Ascending aorta (tissue), 2 donors: ENCODE data around the gene MYOD1. TPM values are rescaled to one million over a fixed set of nuclear protein-coding genes. Genes with fewer than 3 reads are reported as not detected.

Experiments
- DNase-seq, 2 donors: peaks; one replicate each; pipeline ENCODE4 v3.0.0-alpha.2; 2019; ENCODE audit warnings: low spot score in 2 of 2
- H3K27ac ChIP-seq, 2 donors: fragments of 200-600 bp; sonication (generic); one replicate each; pipeline ENCODE4 v1.5.1; 2016 to 2017; ENCODE audit warnings: mild to moderate bottlenecking in 1 of 2
- H3K27me3 ChIP-seq: fragments of 200-600 bp; sonication (generic); one replicate; pipeline ENCODE4 v1.5.1; 2017
- H3K36me3 ChIP-seq, 2 donors: fragments of 200-600 bp; sonication (generic); one replicate each; pipeline ENCODE4 v1.5.1; 2016
- H3K4me1 ChIP-seq, 2 donors: fragments of 200-600 bp; sonication (generic); one replicate each; pipeline ENCODE4 v1.5.1; 2016 to 2017; ENCODE audit warnings: mild to moderate bottlenecking in 1 of 2
- H3K4me3 ChIP-seq, 2 donors: fragments of 200-600 bp; sonication (generic); one replicate each; pipeline ENCODE4 v1.5.1; 2016 to 2017; ENCODE audit warnings: mild to moderate bottlenecking in 1 of 2
- H3K9me3 ChIP-seq, 2 donors: fragments of 200-600 bp; sonication (generic); one replicate each; pipeline ENCODE4 v1.5.1; 2016
- CTCF ChIP-seq, 3 experiments: fragments of 200-600 bp in 2 of 3; fragments of 450-650 bp in 1 of 3; sonication (generic) in 2 of 3; IDR thresholded peaks; one replicate each; pipeline ENCODE4 v1.5.1; 2016 to 2019; ENCODE audit warnings: antibody characterized with exemption in 3 of 3, mild to moderate bottlenecking in 1 of 3, moderate library complexity in 1 of 3
- intact Hi-C: fragments of 100-400 bp; cut with DNase I; formaldehyde crosslinking; loops from one replicate; pipeline ENCODE4 v1.15.1; 2023
- total RNA-seq: library from RNA; depleted of rRNA; stranded (reverse); fragments of >200 nt; gene quantifications from one replicate; pipeline ENCODE4 v1.1.0, GENCODE V29; 2016

The MYOD1 gene
- total RNA-seq, 1 donor from 2014 or later, result not detected

DNA sequence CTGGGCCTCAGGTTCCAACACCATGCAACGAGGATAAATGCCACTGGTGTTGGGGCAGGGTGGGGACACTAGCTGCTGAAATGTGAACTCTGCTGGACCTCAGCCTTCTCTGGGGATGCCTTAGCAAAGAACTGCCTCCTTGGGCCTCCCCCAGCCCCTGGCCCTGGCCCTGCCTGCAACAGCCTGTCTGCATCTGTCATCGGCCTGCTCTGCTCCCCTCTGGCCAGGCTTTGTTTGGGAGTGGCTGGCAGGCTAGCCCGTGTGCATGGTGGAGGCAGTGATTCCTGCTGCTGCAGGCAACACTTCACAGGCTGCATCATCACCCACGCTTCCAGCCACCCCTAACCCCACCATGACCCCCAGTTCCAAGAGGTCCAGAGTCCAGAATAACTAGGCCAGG lies 11.5 kb upstream of the MYOD1 start:
- no peak for TF ChIP-seq CTCF (IDR thresholded peaks at IDR 0.05)
- no peak for DNase-seq
- intact Hi-C loops, result no loop called here

DNA sequence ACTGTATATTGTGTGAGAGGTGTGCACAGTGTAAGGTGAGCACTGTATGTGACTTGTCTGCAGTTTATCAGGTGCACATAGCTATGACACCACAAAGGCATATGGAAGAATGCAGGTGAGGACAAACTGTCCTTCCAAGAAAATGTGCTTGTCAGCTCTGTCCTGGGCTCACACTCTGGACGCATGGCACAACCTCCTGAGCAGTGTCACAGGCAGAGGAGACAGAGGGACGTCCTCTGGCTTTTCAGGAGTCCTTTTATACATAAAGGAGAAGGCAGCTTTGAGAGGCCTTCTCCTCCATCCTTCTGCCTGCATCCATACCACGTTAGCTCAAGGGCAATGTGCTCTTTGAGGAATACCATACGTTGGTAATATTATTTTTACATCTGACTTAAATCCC lies 7.5 kb upstream of the MYOD1 start:
- H3K27me3 ChIP-seq, result no peaks in the 10 kb centered on the region
- no peak for DNase-seq
- H3K9me3 ChIP-seq, result no peaks in the 10 kb centered on the region
- TF ChIP-seq CTCF (IDR thresholded peaks at IDR 0.05), result no peak
- no peak overlapping the region for H3K27ac ChIP-seq
- intact Hi-C loops, result no loop called here
- H3K4me1 ChIP-seq, result no peaks in the 10 kb centered on the region
- no peak overlapping the region for H3K4me3 ChIP-seq
- no peaks in the 10 kb centered on the region for H3K36me3 ChIP-seq

More for the DNA sequence above, 11.5 kb upstream of the MYOD1 start:
- Histone ChIP-seq H3K4me1 (no peaks in the 10 kb centered on the region), H3K27ac (no peak overlapping the region), H3K4me3 (no peak overlapping the region), H3K27me3 (no peaks in the 10 kb centered on the region), H3K36me3 (no peaks in the 10 kb centered on the region), H3K9me3 (no peaks in the 10 kb centered on the region)

DNA sequence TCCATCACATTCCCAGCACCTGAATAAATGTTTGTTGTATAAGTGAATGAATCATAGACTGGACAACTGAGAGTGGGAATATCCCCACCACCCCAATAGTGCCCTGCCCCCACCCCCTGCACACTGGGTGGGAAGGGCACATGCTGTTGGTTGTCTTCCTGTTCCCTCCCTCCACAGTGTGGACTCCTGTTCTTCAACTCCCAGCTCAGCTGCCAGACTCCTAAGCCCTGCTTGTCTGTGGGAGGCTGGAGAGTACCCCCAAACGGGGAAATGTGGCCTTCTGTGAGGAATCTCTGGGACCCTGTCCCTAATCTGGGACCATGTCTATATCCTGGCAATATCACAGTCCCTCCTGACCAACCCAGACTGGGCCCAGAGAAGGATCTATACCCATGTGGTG lies 5.5 kb upstream of the MYOD1 start:
- Histone ChIP-seq H3K4me3 (no peak overlapping the region), H3K4me1 (no peaks in the 10 kb centered on the region), H3K9me3 (no peaks in the 10 kb centered on the region), H3K27me3 (no peaks in the 10 kb centered on the region), H3K27ac (no peak overlapping the region), H3K36me3 (no peaks in the 10 kb centered on the region)
- TF ChIP-seq CTCF (IDR thresholded peaks at IDR 0.05), result no peak
- intact Hi-C loops, result no loop called here
- no peak for DNase-seq

- no peak for DNase-seq
- intact Hi-C loops, result no loop called here
- no peaks in the 10 kb centered on the region for H3K27me3 ChIP-seq
- H3K4me1 ChIP-seq, result no peaks in the 10 kb centered on the region
- no peak overlapping the region for H3K27ac ChIP-seq
- H3K36me3 ChIP-seq, result no peaks in the 10 kb centered on the region
- no peak overlapping the region for H3K4me3 ChIP-seq
- H3K9me3 ChIP-seq, result no peaks in the 10 kb centered on the region
- no peak for TF ChIP-seq CTCF (IDR thresholded peaks at IDR 0.05)
These were observed 5.0 kb upstream of the MYOD1 start for GRCh38 chr11:17714356-17714854.

GRCh38 chr11:17714870-17715269 lies 4.5 kb upstream of the MYOD1 start:
- intact Hi-C loops, result no loop called here
- no peak for DNase-seq
- no peaks in the 10 kb centered on the region for H3K27me3 ChIP-seq
- no peak overlapping the region for H3K27ac ChIP-seq
- no peak for TF ChIP-seq CTCF (IDR thresholded peaks at IDR 0.05)
- no peak overlapping the region for H3K4me3 ChIP-seq
- no peaks in the 10 kb centered on the region for H3K4me1 ChIP-seq
- H3K36me3 ChIP-seq, result no peaks in the 10 kb centered on the region
- H3K9me3 ChIP-seq, result no peaks in the 10 kb centered on the region

DNA sequence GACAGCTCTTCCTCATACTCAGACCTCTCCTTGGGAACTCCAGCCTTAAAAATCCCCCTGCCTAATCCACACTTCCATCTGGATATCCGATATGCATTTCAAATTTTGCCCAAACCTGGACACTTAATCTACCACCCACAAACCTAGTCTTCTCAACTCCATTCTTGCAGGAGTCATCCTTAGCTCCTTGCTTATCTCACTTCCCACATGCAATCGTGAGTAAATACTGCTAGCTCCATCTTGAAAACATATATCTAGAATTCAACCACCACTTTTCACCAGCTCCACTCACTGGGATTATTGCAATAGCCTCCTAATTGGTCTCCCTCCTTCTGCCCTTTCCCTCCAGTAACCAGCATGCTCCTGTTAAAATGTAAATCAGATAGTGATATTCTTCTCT lies 2.6 kb upstream of the MYOD1 start:
- intact Hi-C loops, result no loop called here
- Histone ChIP-seq H3K27ac (no peak overlapping the region), H3K9me3 (no peaks in the 10 kb centered on the region), H3K4me3 (no peak overlapping the region), H3K4me1 (peaks cover 0 to 6% of the 10 kb centered on the region in 2 donors), H3K27me3 (peaks cover 5% of the 10 kb centered on the region), H3K36me3 (no peaks in the 10 kb centered on the region)
- no peak for DNase-seq
- TF ChIP-seq CTCF (IDR thresholded peaks at IDR 0.05), result no peak
